HG03378 (cell line): Measurements from ENCODE around the gene CNDP2.

Experiments used
- ATAC-seq: cut with Tn5 transposase; IDR thresholded peaks from one replicate; pipeline ENCODE4 v1.9.1; 2021; ENCODE audit warnings: mild to moderate bottlenecking, moderate library complexity; ENCODE audit not compliant: unreplicated experiment

CNDP2 gene

DNA sequence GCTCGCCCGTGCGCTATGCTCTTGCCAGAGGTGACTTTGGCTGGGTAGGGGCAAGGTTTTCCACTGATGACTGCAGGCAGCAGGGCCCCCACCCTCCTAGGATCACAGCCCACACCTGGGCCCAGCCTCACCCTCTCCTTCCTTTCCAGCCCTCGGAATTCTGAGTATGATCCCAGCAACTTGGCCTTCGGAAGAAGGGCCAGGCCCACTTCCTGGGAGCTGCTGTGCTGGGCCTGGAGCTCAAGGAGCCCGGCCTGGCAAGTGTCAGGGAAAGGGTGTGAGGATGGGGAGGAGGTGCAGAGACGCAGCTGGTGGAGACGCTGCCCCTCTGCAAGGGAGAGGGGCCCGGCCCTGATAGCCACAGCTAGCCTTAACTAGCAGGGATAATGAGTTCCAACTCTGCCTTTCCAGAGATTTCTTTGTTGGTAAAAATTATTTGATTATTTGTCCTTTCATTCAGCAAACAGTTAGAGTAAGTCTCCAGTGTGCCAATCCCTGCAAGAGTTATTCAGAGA is 36.4 kb downstream of the CNDP2 start:
- ATAC-seq, result no peak

DNA sequence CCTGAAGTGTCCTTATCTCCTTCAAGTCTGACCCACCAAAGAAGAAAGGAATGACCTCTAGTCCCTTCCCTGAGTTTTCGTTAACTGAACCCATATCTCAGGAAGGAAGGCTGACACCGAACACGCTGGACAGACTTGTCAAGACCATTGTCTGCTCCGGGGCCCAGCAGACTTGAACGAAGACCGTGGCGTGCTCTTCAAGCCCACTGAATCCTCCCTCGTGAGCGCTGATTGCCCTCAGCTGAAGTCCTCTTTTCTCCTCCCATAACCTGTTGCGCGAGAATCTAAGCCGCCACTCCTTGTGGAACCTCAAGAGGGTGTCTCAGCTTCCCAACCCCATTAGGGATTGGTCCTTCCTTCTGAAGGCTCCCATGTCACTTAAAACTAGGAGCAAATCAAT is 37.5 kb downstream of the CNDP2 start:
- no peak for ATAC-seq

- no peak for ATAC-seq
These were observed 38.2 kb downstream of the CNDP2 start, which contains the start of gene CNDP1 for GRCh38 chr18:74534150-74534969. Gene CNDP1, plus strand, starts transcription at chr18:74534500. Its CDS starts 168 bp downstream, at chr18:74534668.

- no peak for ATAC-seq
These were observed 39.0 kb downstream of the CNDP2 start for GRCh38 chr18:74534981-74535649.

DNA sequence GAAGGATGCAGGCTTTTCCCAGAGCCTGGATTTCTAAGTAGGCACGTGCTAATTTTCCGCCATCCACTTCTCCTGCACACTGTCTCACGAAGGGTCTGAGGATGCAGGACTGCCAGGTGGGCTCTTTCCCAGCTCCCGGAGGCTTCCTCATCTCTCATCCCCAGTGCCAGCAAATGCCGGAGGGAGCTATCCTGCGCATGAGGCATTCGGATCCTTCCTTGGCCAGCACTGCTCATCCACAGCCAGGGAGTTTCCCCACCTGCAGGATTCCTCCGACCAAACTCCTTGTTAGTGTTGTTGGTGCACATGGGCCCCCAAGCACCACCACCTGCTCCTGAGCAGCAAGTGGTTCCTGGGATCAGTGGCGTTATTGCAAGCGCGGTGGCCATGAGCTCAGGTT is 43.1 kb downstream of the CNDP2 start:
- no peak for ATAC-seq

- no peak for ATAC-seq
These were observed 44.7 kb downstream of the CNDP2 start for GRCh38 chr18:74540652-74541421.

DNA sequence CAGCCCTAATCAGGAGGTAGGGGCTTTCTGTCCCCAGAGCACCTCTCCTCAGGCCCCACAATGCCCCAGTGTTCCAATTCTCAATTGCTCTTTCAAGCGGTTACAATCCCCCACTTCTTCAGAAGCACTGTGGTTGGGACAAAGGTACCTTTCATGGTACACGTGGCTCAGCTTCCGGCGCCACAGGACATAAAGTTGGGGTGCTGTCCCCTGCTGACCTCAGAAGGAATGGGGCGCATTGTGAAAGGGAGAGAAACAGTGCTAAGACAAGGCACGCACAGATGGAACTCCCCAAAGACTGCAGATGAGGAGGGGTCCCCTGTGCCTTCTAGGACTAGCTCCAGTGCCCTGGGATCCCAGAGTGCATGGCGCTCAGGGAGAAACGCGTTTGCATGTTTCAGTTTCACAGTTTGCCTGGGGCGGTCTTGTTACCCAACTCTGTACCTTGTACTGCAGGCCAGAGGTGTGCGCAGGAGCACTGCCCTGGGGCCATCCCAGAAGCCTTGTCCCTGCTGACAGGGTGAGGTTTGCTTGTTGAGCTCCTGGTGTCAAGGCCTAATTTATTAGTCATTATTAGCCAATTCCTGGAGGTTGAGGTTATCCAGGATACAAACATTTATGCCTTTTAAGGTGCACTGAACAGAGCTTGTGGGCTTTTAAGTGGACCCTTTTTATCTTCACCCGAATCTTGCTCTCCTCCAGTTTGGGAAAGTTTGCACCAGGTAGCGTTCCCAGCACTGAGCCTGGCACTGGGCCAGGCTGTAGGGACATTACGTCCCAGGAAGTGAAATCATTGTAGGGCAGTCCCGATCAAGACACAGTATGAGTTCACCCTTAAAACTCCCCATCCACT is 45.8 kb downstream of the CNDP2 start:
- no peak for ATAC-seq

DNA sequence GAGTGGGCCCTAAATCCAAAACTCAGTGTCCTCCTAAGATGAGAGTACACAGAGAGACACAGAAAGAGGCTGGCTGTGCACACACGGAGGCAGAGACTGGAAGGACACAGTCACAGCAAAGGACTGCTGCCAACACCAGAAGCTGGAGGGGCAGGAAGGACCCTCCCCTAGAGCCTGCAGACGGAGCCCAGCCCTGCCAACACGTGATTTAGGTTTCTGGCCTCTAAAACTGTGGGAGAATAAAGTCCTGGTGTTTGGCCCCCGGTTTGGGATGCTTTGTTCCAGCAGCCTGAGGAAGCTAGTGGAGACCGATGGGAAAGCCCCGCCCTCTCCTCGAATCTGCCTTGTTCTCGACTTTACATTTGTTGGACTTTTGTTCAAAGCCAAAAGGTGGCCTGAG is 48.7 kb downstream of the CNDP2 start:
- ATAC-seq, result no peak

- no peak for ATAC-seq
These were observed 49.8 kb downstream of the CNDP2 start for GRCh38 chr18:74546007-74546406.

DNA sequence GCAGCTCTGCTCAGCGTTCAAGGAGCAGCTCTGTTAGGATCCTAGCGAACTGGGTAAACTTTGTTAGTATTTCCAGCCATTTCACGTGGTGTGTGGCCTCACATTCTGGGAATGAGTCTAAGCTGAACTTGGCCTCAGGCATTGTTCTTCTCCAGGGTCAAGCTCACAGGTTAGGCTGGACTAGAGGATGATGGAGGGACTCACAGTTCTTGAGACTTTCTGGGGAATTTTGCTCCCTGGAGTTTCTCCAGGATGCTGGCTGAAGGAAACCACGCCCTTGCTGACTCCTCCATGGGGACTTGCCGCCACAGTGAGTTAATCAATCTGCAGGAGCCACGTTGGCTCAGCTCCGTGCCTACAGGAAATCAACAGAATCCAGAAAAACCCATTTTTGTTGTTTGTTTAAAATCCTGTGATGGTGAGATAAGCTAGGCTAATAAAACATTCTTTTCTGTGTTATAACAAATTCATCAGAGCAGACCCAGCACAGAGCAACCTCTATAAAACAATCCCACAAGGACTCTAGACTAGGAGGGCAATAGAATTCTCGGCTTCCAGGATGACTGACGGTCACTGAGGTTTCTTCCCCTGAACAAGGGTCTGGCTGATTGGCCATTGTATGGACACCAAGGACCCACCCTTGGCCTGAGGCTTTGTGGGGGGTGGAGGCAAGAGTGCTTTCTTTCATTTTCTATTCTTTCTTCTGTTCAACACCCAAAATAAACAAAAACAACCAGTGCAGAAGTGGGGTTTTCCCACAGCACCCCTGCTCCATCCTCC is 50.8 kb downstream of the CNDP2 start:
- no peak for ATAC-seq

DNA sequence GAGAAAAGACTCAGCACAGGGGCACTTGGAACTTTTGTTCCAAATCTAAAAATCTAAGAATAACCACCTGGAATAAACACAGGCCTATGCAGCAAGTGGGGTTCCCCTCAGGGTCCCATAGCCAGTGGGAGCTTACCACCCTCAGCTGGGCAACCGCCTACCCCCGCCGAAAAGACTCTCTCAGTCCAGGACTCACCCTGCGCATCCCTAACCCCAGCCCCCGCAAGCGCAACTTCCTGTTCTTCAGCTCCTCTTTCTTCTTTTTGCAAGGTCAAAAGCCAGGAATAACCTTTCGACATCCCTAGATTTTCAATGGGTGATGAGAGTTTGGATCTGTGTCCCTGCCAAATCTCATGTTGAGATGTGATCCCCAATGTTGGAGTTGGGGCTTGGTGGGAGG is 51.7 kb downstream of the CNDP2 start:
- ATAC-seq, result no peak

- ATAC-seq, result no peak
These were observed 53.5 kb downstream of the CNDP2 start for GRCh38 chr18:74549591-74550104.

- no peak for ATAC-seq
These were observed 54.7 kb downstream of the CNDP2 start for GRCh38 chr18:74550886-74551285.

GRCh38 chr18:74551452-74551851 is 55.3 kb downstream of the CNDP2 start:
- no peak for ATAC-seq

DNA sequence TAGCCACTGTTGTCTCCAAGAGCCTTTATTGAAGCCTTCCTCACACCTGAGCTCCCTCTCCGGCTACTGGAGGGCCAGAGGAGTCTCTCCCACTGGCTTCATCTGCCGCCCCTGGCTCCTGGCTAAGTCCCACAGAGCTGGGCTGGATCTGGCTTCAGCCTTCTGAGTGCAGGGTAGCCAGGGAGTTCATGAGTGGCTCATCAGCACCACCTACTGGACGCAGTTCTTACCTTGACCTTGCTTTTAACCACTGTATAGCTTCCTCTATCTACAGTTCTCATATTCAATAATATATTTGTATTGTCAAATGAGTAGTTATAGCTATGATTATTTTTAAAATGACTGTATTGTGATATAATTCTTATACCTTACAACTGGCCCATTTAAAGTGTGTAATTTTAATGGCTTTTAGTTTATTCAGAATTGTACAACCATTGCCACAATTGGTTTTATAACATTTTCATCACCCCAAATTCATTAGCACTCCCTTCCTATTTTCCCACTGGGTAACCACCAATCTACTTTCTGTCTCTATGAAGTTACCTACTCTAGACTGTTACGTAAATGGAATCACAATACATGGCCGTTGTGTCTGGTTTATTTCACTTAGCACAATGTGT is 55.9 kb downstream of the CNDP2 start:
- ATAC-seq, result peak; percentile 98

DNA sequence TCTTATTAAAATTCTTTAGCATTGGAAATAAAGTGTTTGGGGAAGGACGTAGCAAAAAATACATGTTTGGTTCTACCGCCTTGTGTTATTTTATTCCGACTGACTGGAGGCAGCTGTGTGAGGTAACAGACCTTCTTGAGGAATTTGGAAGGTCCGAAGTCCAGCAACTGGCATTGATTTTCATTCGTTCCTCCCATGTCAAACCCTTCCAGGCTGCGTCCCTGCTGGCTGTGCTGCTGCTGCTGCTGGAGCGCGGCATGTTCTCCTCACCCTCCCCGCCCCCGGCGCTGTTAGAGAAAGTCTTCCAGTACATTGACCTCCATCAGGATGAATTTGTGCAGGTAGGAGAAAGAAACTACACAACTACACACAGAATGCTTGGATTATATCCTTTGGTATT is 60.0 kb downstream of the CNDP2 start:
- no peak for ATAC-seq

GRCh38 chr18:74558096-74558495 is 61.9 kb downstream of the CNDP2 start:
- ATAC-seq, result no peak

- ATAC-seq, result no peak
These were observed 66.1 kb downstream of the CNDP2 start for GRCh38 chr18:74562131-74562730.

GRCh38 chr18:74562775-74563174 is 66.6 kb downstream of the CNDP2 start:
- no peak for ATAC-seq
